HUES6 (cell line): ENCODE results near the gene ZNF771.
"Not testable (repeated sequence)": the region's sequence is repeated elsewhere in the genome, so short reads cannot be mapped to it uniquely, and the experiment has no call there.

ENCODE experiments used
- H3K27ac ChIP-seq: 2 replicates; pipeline ENCODE4 v1.7.0; 2013; ENCODE audit warnings: low read depth, mild to moderate bottlenecking, low read length, inconsistent platforms
- H3K27me3 ChIP-seq: 2 replicates; pipeline ENCODE4 v1.6.1; 2013; ENCODE audit warnings: low read length; ENCODE audit not compliant: control insufficient read depth, insufficient read depth
- H3K36me3 ChIP-seq: 2 replicates; pipeline ENCODE4 v1.6.1; 2013; ENCODE audit warnings: low read length; ENCODE audit not compliant: control insufficient read depth, insufficient read depth
- H3K4me1 ChIP-seq: 2 replicates; pipeline ENCODE4 v1.6.1; 2013; ENCODE audit warnings: low read length; ENCODE audit not compliant: control insufficient read depth, insufficient read depth
- H3K4me3 ChIP-seq: 2 replicates; pipeline ENCODE4 v1.5.1; 2013; ENCODE audit warnings: low read depth, low read length
- H3K9ac ChIP-seq: one replicate; pipeline ENCODE4 v1.6.1; 2013; ENCODE audit warnings: mild to moderate bottlenecking, low read length
- H3K9me3 ChIP-seq: 2 replicates; pipeline ENCODE4 v1.6.1; 2013; ENCODE audit warnings: low read depth, low read length; ENCODE audit not compliant: control insufficient read depth, insufficient read depth

The ZNF771 gene

GRCh38 chr16:30444231-30445148 is 37.1 kb downstream of the ZNF771 start:
- Histone ChIP-seq H3K4me1 (peaks cover 14% of the 10 kb centered on the region), H3K36me3 (peaks cover 14% of the 10 kb centered on the region), H3K9me3 (peaks cover 7% of the 10 kb centered on the region; the same call in 1 of the 2 replicates), H3K27me3 (no peaks in the 10 kb centered on the region), H3K9ac (peak overlapping the region; percentile 83), H3K27ac (no peak overlapping the region; the same call in 1 of the 2 replicates), H3K4me3 (peak overlapping the region; percentile 68)

- H3K9ac ChIP-seq = peak overlapping the region; percentile 83
- peaks cover 14% of the 10 kb centered on the region for H3K4me1 ChIP-seq
- H3K9me3 ChIP-seq = peaks cover 7% of the 10 kb centered on the region; the same call in 1 of the 2 replicates
- no peaks in the 10 kb centered on the region for H3K27me3 ChIP-seq
- H3K27ac ChIP-seq = peak overlapping the region; percentile 86; the same call in 1 of the 2 replicates
- peaks cover 14% of the 10 kb centered on the region for H3K36me3 ChIP-seq
- peak overlapping the region; percentile 68 for H3K4me3 ChIP-seq
Observed at GRCh38 chr16:30445149-30445407, 37.7 kb downstream of the ZNF771 start.

- Histone ChIP-seq H3K36me3 (peaks cover 14% of the 10 kb centered on the region), H3K27me3 (no peaks in the 10 kb centered on the region), H3K9me3 (peaks cover 7% of the 10 kb centered on the region; the same call in 1 of the 2 replicates), H3K9ac (peak within 1 kb of the TSS; percentile 83), H3K4me1 (peaks cover 14% of the 10 kb centered on the region), H3K27ac (peak within 1 kb of the TSS; percentile 86), H3K4me3 (peak within 1 kb of the TSS; percentile 68)
Observed at GRCh38 chr16:30445408-30446202, 38.2 kb downstream of the ZNF771 start, which contains the start of gene SEPHS2. Gene SEPHS2 (minus strand): TSS chr16:30445874. CDS start chr16:30445727, 147 bp downstream.

- Histone ChIP-seq H3K9ac (no peak overlapping the region), H3K4me1 (peaks cover 14% of the 10 kb centered on the region), H3K27me3 (no peaks in the 10 kb centered on the region), H3K4me3 (peak overlapping the region; percentile 68), H3K9me3 (peaks cover 7% of the 10 kb centered on the region; the same call in 1 of the 2 replicates), H3K36me3 (peaks cover 14% of the 10 kb centered on the region), H3K27ac (no peak overlapping the region)
Observed at GRCh38 chr16:30446203-30446595, 38.8 kb downstream of the ZNF771 start.

GRCh38 chr16:30447512-30448226 is 40.3 kb downstream of the ZNF771 start:
- Histone ChIP-seq H3K36me3 (peaks cover 14% of the 10 kb centered on the region), H3K9ac (no peak overlapping the region), H3K4me1 (peaks cover 14% of the 10 kb centered on the region), H3K4me3 (no peak overlapping the region), H3K27ac (no peak overlapping the region), H3K27me3 (no peaks in the 10 kb centered on the region), H3K9me3 (peaks cover 7% of the 10 kb centered on the region; the same call in 1 of the 2 replicates)

- Histone ChIP-seq H3K27ac (no peak overlapping the region), H3K4me1 (peaks cover 11% of the 10 kb centered on the region), H3K9ac (no peak overlapping the region), H3K27me3 (no peaks in the 10 kb centered on the region), H3K36me3 (peaks cover 9% of the 10 kb centered on the region), H3K9me3 (peaks cover 7% of the 10 kb centered on the region; the same call in 1 of the 2 replicates), H3K4me3 (no peak overlapping the region)
Observed at GRCh38 chr16:30449116-30449435, 41.7 kb downstream of the ZNF771 start.

- not testable (repeated sequence) for H3K9ac ChIP-seq, H3K27me3 ChIP-seq, H3K4me3 ChIP-seq, H3K27ac ChIP-seq, H3K4me1 ChIP-seq, H3K36me3 ChIP-seq, H3K9me3 ChIP-seq
Observed at GRCh38 chr16:30452709-30453580, 45.5 kb downstream of the ZNF771 start.

- Histone ChIP-seq H3K27ac (no peak overlapping the region), H3K4me3 (no peak overlapping the region), H3K4me1 (no peaks in the 10 kb centered on the region), H3K27me3 (no peaks in the 10 kb centered on the region), H3K9ac (no peak overlapping the region), H3K9me3 (no peaks in the 10 kb centered on the region), H3K36me3 (no peaks in the 10 kb centered on the region)
Observed at GRCh38 chr16:30456302-30456701, 48.9 kb downstream of the ZNF771 start.

- Histone ChIP-seq H3K27me3 (no peaks in the 10 kb centered on the region), H3K27ac (no peak overlapping the region), H3K36me3 (no peaks in the 10 kb centered on the region), H3K4me1 (no peaks in the 10 kb centered on the region), H3K9me3 (no peaks in the 10 kb centered on the region), H3K9ac (no peak overlapping the region), H3K4me3 (no peak overlapping the region)
Observed at GRCh38 chr16:30457256-30457655, 49.9 kb downstream of the ZNF771 start.
